GM18951 (cell line): Measurements from ENCODE around the gene NELL2.

Source experiments
- POLR2A ChIP-seq: IDR thresholded peaks from 4 replicates; pipeline ENCODE4 v1.6.1; 2011; ENCODE audit warnings: mild to moderate bottlenecking; ENCODE audit not compliant: insufficient read length, insufficient read depth; ENCODE audit errors: extremely low read depth
- in situ Hi-C: fragments of 300-500 bp; cut with MboI; formaldehyde crosslinking; loops from one replicate; pipeline ENCODE4 v1.12.0; 2022; ENCODE audit warnings: low sequenced_read_pairs, mixed read lengths, inconsistent platforms; ENCODE audit not compliant: unreplicated experiment

The NELL2 gene

GRCh38 chr12:44869503-44869902 is 6.6 kb downstream of the NELL2 start:
- no peak for TF ChIP-seq POLR2A
- in situ Hi-C loops, result no loop called here

DNA sequence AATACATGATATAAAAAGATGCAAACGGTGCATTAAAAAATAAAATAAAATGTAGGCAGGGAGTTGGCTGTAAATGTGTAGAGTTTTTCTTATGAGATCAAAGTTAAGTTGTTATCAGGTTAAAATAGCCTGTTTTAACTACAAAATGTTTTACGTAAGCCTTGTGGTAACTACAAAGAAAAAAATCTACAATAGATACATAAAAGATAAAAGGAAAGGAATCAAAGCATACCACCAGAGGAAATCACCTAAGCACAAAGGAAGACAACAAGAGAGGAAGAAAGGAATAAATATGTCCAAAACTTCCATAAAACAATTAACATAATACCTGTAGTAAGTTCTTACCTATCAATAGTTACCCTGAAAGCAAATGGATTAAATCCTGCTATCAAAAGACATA is 12.2 kb downstream of the NELL2 start:
- in situ Hi-C loops, result no loop called here
- TF ChIP-seq POLR2A, result no peak

DNA sequence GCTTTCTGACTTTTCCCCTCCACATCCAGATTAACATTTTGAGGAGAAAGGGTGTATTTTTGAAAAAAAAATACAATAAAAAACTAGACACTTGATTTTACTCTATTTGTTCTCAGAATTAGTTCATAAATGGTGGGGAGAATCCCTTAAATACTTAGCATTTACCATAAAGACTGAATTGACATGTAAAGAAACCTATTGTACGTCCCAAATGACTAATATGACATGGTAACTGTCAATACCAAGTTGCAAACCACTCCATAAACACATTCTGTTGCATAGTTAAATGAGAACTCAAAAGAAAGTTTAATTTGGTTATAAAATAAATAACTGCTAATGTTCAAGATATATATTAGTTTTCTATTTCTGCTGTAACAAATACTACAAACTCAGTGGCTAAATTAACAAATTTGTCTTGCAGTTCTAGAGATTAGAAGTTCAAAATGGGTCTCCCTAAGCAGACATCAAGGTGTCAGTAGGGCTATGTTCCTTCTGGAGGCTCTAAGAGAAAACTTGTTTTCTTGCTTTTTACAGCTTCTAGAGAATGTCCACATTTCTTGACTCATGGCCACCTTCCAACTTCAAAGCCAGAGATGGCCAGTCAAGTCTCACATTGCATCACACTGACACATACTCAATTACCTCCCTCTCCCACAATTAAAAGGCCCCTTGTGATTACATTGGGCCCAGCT is 16.0 kb downstream of the NELL2 start:
- in situ Hi-C loops, result no loop called here

DNA sequence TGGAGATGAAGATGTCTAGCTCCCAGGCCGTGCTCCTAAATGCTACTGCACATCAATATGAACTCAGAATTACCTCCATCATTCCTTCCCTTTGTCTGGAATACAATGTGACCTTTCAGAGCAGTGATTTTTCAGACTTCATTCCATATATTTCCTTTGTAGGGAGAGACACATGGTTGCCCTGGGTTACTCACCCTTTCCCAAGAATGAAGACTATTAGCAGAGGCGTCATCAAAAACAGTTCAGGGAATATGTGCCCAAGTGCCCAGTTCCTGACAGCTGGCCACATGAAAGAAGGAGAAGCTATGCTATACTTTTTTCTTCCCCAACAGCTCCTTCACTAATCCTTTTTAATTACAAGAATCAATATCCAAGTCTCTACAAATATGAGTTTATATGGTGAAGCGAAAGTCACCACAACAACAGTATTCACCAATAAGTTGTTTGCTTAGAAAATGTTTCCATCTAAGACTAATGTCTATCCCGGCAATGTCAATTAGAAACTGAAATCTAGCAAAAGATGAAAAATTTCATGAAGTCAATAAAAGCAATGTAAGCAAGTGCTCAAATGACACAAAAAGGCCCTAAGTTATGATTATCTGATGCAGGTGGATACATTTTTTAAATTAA is 17.8 kb downstream of the NELL2 start:
- in situ Hi-C loops, result no loop called here
- no peak for TF ChIP-seq POLR2A

More for the DNA sequence above, 16.0 kb downstream of the NELL2 start:
- TF ChIP-seq POLR2A, result no peak

GRCh38 chr12:44852483-44852882 is 23.6 kb downstream of the NELL2 start:
- in situ Hi-C loops, result no loop called here
- no peak for TF ChIP-seq POLR2A

DNA sequence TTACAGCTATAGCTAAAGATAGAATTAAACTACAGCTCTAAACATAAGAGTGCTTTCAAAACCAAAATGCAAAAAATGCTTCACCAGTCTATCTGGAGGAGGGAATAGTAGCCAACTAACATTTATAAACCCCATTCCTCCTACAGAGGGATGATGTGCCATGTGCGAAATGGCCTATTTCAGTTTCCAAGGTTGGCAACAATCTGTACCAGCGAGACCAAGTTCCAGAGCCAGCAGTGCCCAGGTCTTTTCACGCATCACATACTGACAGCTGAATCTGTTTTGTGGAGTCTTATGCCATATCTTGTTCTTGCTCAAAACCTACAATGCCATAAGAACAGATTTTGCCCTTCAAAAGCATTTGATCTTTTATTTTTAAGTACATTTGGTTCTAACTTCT is 24.5 kb downstream of the NELL2 start:
- no peak for TF ChIP-seq POLR2A
- in situ Hi-C loops, result no loop called here

- in situ Hi-C loops, result no loop called here
These were observed 27.4 kb downstream of the NELL2 start for GRCh38 chr12:44848703-44849085.

GRCh38 chr12:44847888-44848702 is 28.0 kb downstream of the NELL2 start:
- no peak for TF ChIP-seq POLR2A
- in situ Hi-C loops, result no loop called here

More at GRCh38 chr12:44848703-44849085, 27.4 kb downstream of the NELL2 start:
- TF ChIP-seq POLR2A, result no peak

DNA sequence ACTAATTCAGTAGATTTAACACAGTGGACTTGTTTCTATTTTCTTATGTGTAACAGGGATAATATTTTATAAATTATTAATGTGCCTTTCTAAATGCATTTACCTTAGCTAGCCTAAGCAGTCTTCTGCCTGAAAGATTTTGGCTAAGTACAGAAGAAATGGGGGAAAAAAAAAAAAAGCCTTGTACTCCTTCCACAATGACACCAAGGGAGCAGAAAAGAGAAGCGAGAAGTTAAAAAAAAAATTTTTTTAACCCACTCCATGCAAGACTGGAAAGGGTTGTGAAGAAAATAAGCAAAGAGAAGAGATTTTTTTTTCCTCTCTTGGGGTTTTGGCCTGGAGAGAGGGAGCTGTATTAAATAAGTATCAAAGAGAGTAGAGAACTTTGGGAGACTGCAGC is 28.7 kb downstream of the NELL2 start:
- in situ Hi-C loops, result no loop called here

DNA sequence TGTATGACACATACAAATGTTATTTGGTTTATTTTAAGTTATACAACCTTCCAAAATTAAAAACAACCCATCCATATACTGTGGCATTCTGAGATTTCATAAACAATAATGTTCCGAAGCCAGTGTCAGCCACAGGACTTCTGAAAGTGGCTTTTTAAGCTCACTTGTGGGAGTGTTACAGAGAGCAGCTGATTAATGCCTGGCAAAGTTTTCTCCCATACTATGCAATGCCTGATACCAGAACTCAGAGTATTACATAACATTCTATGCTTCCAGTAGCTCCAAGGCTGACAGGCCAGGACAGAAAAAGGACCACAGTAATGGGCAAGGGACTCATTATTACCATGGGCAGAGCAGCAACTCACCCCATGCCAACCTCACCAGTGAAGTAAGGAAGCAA is 29.3 kb downstream of the NELL2 start:
- in situ Hi-C loops, result no loop called here
- TF ChIP-seq POLR2A, result no peak

More for the DNA sequence above, 28.7 kb downstream of the NELL2 start:
- no peak for TF ChIP-seq POLR2A

- TF ChIP-seq POLR2A, result no peak
- in situ Hi-C loops, result no loop called here
These were observed 33.4 kb downstream of the NELL2 start for GRCh38 chr12:44842669-44843068.

DNA sequence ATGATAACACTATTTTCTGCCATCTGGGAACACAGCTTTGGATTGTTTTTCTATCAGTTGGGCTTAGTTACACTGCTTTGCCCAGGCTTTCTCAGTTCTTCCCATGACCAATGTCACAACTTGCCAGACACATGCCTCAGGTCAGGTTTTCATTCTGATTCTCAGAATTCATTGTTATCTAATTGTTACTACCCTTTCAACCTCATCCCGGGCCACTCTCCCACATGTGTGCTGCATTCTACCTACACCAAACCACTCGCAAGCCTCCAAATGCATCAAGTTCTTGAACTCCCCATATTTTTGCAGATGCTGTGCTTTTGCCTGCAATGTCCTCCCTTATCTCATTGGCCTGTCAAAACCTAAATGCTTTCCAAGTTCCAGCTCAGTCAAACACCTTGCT is 36.3 kb downstream of the NELL2 start:
- in situ Hi-C loops, result no loop called here
- no peak for TF ChIP-seq POLR2A

DNA sequence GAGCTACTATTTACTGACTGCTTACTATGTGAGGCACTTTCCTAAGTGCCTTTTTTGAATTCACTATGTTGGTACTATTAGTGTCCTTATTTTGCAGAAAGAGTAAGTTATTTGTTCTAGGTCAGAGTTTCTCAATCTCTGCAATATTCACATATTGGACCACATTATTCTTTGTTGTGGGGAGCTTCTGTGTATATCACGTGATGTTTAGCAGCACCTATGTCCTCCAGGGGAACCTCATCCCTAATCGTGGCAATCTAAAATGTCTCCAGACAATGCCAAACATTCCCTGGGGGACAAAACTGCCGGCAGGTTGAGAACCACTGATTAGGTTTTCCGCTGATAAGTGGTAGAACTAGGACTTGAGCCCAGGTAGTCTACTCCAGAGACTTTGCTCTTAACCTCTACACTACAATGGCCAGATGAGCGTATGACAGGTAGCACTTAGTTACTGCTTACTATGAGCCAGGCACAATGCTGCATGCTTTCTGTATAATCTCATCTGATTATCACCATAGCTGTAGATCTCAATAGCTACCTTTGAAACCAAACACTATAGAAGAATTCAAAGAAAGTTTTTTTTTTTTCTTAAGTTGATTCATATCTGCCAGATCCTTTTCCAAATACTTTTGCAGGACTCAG is 38.9 kb downstream of the NELL2 start:
- in situ Hi-C loops, result no loop called here
- TF ChIP-seq POLR2A, result no peak
